ENCODE results near the gene BATF2.
"Not testable (repeated sequence)": the region's sequence is repeated elsewhere in the genome, so short reads cannot be mapped to it uniquely, and the experiment has no call there.

BATF2 gene

GRCh38 chr11:65013130-65013887, 16.5 kb upstream of the BATF2 start:
- DNase-seq: peak; percentile 67

GRCh38 chr11:65008873-65009272, 12.1 kb upstream of the BATF2 start:
- no peak for DNase-seq

GRCh38 chr11:65008016-65008415, 11.2 kb upstream of the BATF2 start:
- DNase-seq: no peak

- not testable (repeated sequence) for DNase-seq
Measured at GRCh38 chr11:65003968-65004367, 7.2 kb upstream of the BATF2 start.

GRCh38 chr11:65003282-65003681, 6.5 kb upstream of the BATF2 start:
- DNase-seq: no peak

- no peak for DNase-seq
Measured at GRCh38 chr11:65002706-65003105, 5.9 kb upstream of the BATF2 start.

- no peak for DNase-seq
Measured at GRCh38 chr11:64999478-64999877, 2.7 kb upstream of the BATF2 start.

- peak; percentile 42 for DNase-seq
Measured at GRCh38 chr11:64998690-64999431, 2.1 kb upstream of the BATF2 start.

- DNase-seq: peak; percentile 7
Measured at GRCh38 chr11:64998141-64998540, 1.4 kb upstream of the BATF2 start.

- DNase-seq: no peak
Measured at GRCh38 chr11:64996327-64996709, 453 bp downstream of the BATF2 start.

- DNase-seq: no peak
Measured at GRCh38 chr11:64994318-64994717, 2.5 kb downstream of the BATF2 start.

- DNase-seq: no peak
Measured at GRCh38 chr11:64990222-64990923, 6.4 kb downstream of the BATF2 start.

GRCh38 chr11:64989416-64989815, 7.4 kb downstream of the BATF2 start:
- DNase-seq: no peak

GRCh38 chr11:64987998-64988854, 8.5 kb downstream of the BATF2 start:
- DNase-seq: no peak

- DNase-seq: not testable (repeated sequence)
Measured at GRCh38 chr11:64983339-64983738, 13.4 kb downstream of the BATF2 start.

GRCh38 chr11:64976651-64977050, 20.1 kb downstream of the BATF2 start:
- DNase-seq: no peak

GRCh38 chr11:64974124-64974523, 22.6 kb downstream of the BATF2 start:
- no peak for DNase-seq

- no peak for DNase-seq
Measured at GRCh38 chr11:64971421-64972233, 25.1 kb downstream of the BATF2 start, which contains the start of gene MAJIN. Gene MAJIN (minus strand): TSS chr11:64972108. CDS start chr11:64959405, 12,703 bp downstream.

GRCh38 chr11:64970731-64971151, 26.0 kb downstream of the BATF2 start:
- DNase-seq: no peak

- DNase-seq: no peak
Measured at GRCh38 chr11:64969209-64969608, 27.6 kb downstream of the BATF2 start.

- no peak for DNase-seq
Measured at GRCh38 chr11:64967375-64967774, 29.4 kb downstream of the BATF2 start.
